H1 (cell line): ENCODE measurements around the gene SMOC2. TPM values are rescaled to one million over a fixed set of nuclear protein-coding genes. Genes with fewer than 3 reads are reported as not detected.

Source experiments
- CTCF ChIA-PET: fragments of 300-600 bp; sonication (Branson Sonifier 250); formaldehyde crosslinking; loops from one replicate; lab custom pipeline; 2021; ENCODE audit not compliant: partially characterized antibody; lab: Charles Lee
- POLR2A ChIA-PET: fragments of 300-600 bp; sonication (Branson Sonifier 250); formaldehyde crosslinking; loops from one replicate; lab custom pipeline; 2021; ENCODE audit warnings: inconsistent platforms; ENCODE audit not compliant: partially characterized antibody; lab: Charles Lee
- DNase-seq, 2 experiments: peaks; one replicate each; pipeline versions ENCODE4 v3.0.0 to v3.0.0-alpha.2; 2010 to 2022; ENCODE audit warnings: low spot score in 2 of 2, low read depth in 1 of 2, mixed read lengths in 1 of 2
- FAIRE-seq: peaks from 2 replicates; lab custom pipeline; 2011; peaks lifted over from hg19 to GRCh38; lab: Jason Lieb, UNC
- H2AFZ ChIP-seq: 2 replicates; pipeline ENCODE4 v1.8.1; 2012; ENCODE audit warnings: low read length, inconsistent platforms
- H2AK5ac ChIP-seq: 2 replicates; pipeline ENCODE4 v1.6.1; 2013; ENCODE audit warnings: low read depth, low read length
- H2BK120ac ChIP-seq: replicated peaks from 2 replicates; pipeline ENCODE3; 2013; ENCODE audit warnings: low read depth, low read length, inconsistent platforms
- H2BK12ac ChIP-seq: 2 replicates; pipeline ENCODE4 v1.6.1; 2013; ENCODE audit warnings: low read depth, low read length
- H2BK15ac ChIP-seq: 2 replicates; pipeline ENCODE4 v1.6.1; 2013; ENCODE audit warnings: low read length
- H2BK20ac ChIP-seq: 2 replicates; pipeline ENCODE4 v1.6.1; 2013; ENCODE audit warnings: low read length
- H2BK5ac ChIP-seq: 2 replicates; pipeline ENCODE4 v1.6.1; 2013; ENCODE audit warnings: low read depth, low read length
- H3K14ac ChIP-seq: 2 replicates; pipeline ENCODE4 v1.6.1; 2013; ENCODE audit warnings: inconsistent platforms; ENCODE audit not compliant: insufficient read length
- H3K18ac ChIP-seq: 2 replicates; pipeline ENCODE4 v1.6.1; 2013; ENCODE audit warnings: low read length; ENCODE audit errors: extremely low read depth
- H3K23ac ChIP-seq: 2 replicates; pipeline ENCODE4 v1.6.1; 2013; ENCODE audit warnings: inconsistent platforms; ENCODE audit not compliant: insufficient read length
- H3K23me2 ChIP-seq: 2 replicates; pipeline ENCODE4 v1.6.1; 2013; ENCODE audit warnings: low read depth, low read length
- H3K27ac ChIP-seq: 2 replicates; pipeline ENCODE4 v1.6.1; 2011; ENCODE audit warnings: low read depth, low read length, inconsistent platforms
- H3K27me3 ChIP-seq, 4 experiments: replicated peaks in 1 of 4; 1 replicate in 1 of 4; 2 replicates in 3 of 4; pipeline versions ENCODE4 v1.6.1 to v1.8.1; 2011 to 2013; ENCODE audit warnings: low read length in 3 of 4, mild to moderate bottlenecking in 3 of 4, inconsistent platforms in 2 of 4, mixed read lengths in 2 of 4, moderate library complexity in 1 of 4; ENCODE audit not compliant: control insufficient read depth in 3 of 4, insufficient read depth in 3 of 4; ENCODE audit errors: extremely low read depth in 1 of 4
- H3K36me3 ChIP-seq, 4 experiments: 2 replicates each; pipeline versions ENCODE4 v1.6.1 to v1.8.1; 2011 to 2013; ENCODE audit warnings: mild to moderate bottlenecking in 4 of 4, low read length in 3 of 4, moderate library complexity in 2 of 4, control low read depth in 1 of 4, inconsistent platforms in 1 of 4; ENCODE audit not compliant: insufficient read depth in 4 of 4, control insufficient read depth in 2 of 4
- H3K4ac ChIP-seq: replicated peaks from 2 replicates; pipeline ENCODE3; 2013; ENCODE audit warnings: low read length, low read depth, mixed read lengths, inconsistent platforms; ENCODE audit not compliant: insufficient read length
- H3K4me1 ChIP-seq, 4 experiments: replicated peaks in 1 of 4; 1 replicate in 1 of 4; 2 replicates in 3 of 4; pipeline versions ENCODE4 v1.6.1 to v1.8.1; 2011 to 2013; ENCODE audit warnings: low read length in 3 of 4, inconsistent platforms in 2 of 4, mixed read lengths in 1 of 4; ENCODE audit not compliant: insufficient read depth in 4 of 4, control insufficient read depth in 3 of 4
- H3K4me2 ChIP-seq, 2 experiments: 2 replicates each; pipeline versions ENCODE4 v1.6.1 to v1.8.1; 2011 to 2013; ENCODE audit warnings: low read depth in 2 of 2, low read length in 2 of 2, control low read depth in 1 of 2, inconsistent platforms in 1 of 2, mild to moderate bottlenecking in 1 of 2; ENCODE audit not compliant: insufficient read depth in 1 of 2
- H3K4me3 ChIP-seq, 4 experiments: fragments of 200-600, 300-600 bp in 1 of 4; sonication (generic), shearing (Covaris generic), sonication (Bioruptor Twin) in 1 of 4; 2 replicates each; pipeline versions ENCODE4 v1.5.1 to v1.8.1; 2011 to 2016; ENCODE audit warnings: low read length in 4 of 4, low read depth in 3 of 4, control low read depth in 2 of 4, inconsistent platforms in 2 of 4, mild to moderate bottlenecking in 2 of 4, mixed read lengths in 1 of 4, moderate library complexity in 1 of 4; ENCODE audit not compliant: insufficient read depth in 2 of 4; ENCODE audit errors: extremely low read depth in 1 of 4
- H3K56ac ChIP-seq: replicated peaks from 2 replicates; pipeline ENCODE3; 2013; ENCODE audit warnings: low read depth, mild to moderate bottlenecking, mixed read lengths, low read length, inconsistent platforms; ENCODE audit not compliant: insufficient read length
- H3K79me1 ChIP-seq: 2 replicates; pipeline ENCODE4 v1.6.1; 2013; ENCODE audit warnings: low read depth, low read length, control low read depth
- H3K79me2 ChIP-seq, 2 experiments: 2 replicates each; pipeline versions ENCODE4 v1.6.1 to v1.8.1; 2012 to 2013; ENCODE audit warnings: low read length in 2 of 2, mild to moderate bottlenecking in 2 of 2, inconsistent platforms in 1 of 2; ENCODE audit not compliant: insufficient read depth in 2 of 2, control insufficient read depth in 1 of 2
- H3K9ac ChIP-seq, 4 experiments: replicated peaks in 1 of 4; 1 replicate in 1 of 4; 2 replicates in 3 of 4; pipeline versions ENCODE4 v1.6.1 to v1.8.1; 2011 to 2013; ENCODE audit warnings: low read depth in 3 of 4, low read length in 3 of 4, control low read depth in 2 of 4, mild to moderate bottlenecking in 2 of 4, moderate library complexity in 2 of 4, inconsistent platforms in 1 of 4; ENCODE audit errors: extremely low read depth in 1 of 4
- H3K9me3 ChIP-seq, 2 experiments: 2 replicates each; pipeline versions ENCODE4 v1.6.1 to v1.8.1; 2012 to 2013; ENCODE audit warnings: mild to moderate bottlenecking in 2 of 2, moderate library complexity in 2 of 2, control low read depth in 1 of 2, inconsistent platforms in 1 of 2, low read depth in 1 of 2, low read length in 1 of 2, mixed read lengths in 1 of 2; ENCODE audit not compliant: insufficient read depth in 2 of 2
- H4K20me1 ChIP-seq, 2 experiments: replicated peaks in 1 of 2; 2 replicates each; pipeline versions ENCODE3 to v1.8.1; 2011 to 2013; ENCODE audit warnings: inconsistent platforms in 2 of 2, low read length in 2 of 2, mild to moderate bottlenecking in 1 of 2; ENCODE audit not compliant: insufficient read depth in 2 of 2, control insufficient read depth in 1 of 2
- H4K5ac ChIP-seq: 2 replicates; pipeline ENCODE4 v1.6.1; 2013; ENCODE audit warnings: low read length, low read depth, mixed read lengths, inconsistent platforms; ENCODE audit not compliant: insufficient read length
- H4K8ac ChIP-seq: 2 replicates; pipeline ENCODE4 v1.8.0; 2013; ENCODE audit warnings: mild to moderate bottlenecking, moderate library complexity, low read length, inconsistent platforms; ENCODE audit not compliant: insufficient read depth; ENCODE audit errors: extremely low read depth
- H4K91ac ChIP-seq: replicated peaks from 2 replicates; pipeline ENCODE3; 2013; ENCODE audit warnings: low read length, mixed read lengths, inconsistent platforms; ENCODE audit not compliant: insufficient read length
- CBX8 ChIP-seq: fragments of 300-800, 300-1000 bp; sonication (generic); IDR thresholded peaks from 2 replicates; pipeline ENCODE4 v1.7.1; 2016; ENCODE audit warnings: low read depth, low read length, borderline replicate concordance
- CHD2 ChIP-seq: IDR thresholded peaks from 2 replicates; pipeline ENCODE4 v1.6.1; 2012; ENCODE audit warnings: low read length, improper control_type of control experiment
- CREB1 ChIP-seq: IDR thresholded peaks from 2 replicates; pipeline ENCODE4 v1.6.1; 2012; ENCODE audit warnings: inconsistent platforms
- CTBP2 ChIP-seq: IDR thresholded peaks from 2 replicates; pipeline ENCODE4 v1.7.0; 2011; ENCODE audit warnings: borderline replicate concordance, mild to moderate bottlenecking, moderate library complexity, mixed read lengths, low read length; ENCODE audit not compliant: insufficient read depth, insufficient read length
- EGR1 ChIP-seq: IDR thresholded peaks from 2 replicates; pipeline ENCODE4 v1.6.1; 2011; ENCODE audit warnings: low read depth, low read length, borderline replicate concordance
- EZH2 ChIP-seq: fragments of 200-600 bp; sonication (generic); IDR thresholded peaks from 2 replicates; pipeline ENCODE4 v1.7.1; 2012; ENCODE audit warnings: low read depth, mild to moderate bottlenecking, moderate library complexity, low read length, inconsistent platforms; ENCODE audit not compliant: severe bottlenecking
- FOSL1 ChIP-seq: IDR thresholded peaks from 2 replicates; pipeline ENCODE4 v1.6.1; 2011; ENCODE audit warnings: mild to moderate bottlenecking, low read depth, low read length, moderate library complexity; ENCODE audit not compliant: insufficient read depth
- HDAC2 ChIP-seq, 2 experiments: fragments of 300-600 bp in 1 of 2; sonication (generic) in 1 of 2; IDR thresholded peaks; 2 replicates each; pipeline ENCODE4 v1.6.1; 2011 to 2012; ENCODE audit warnings: low read depth in 2 of 2, low read length in 2 of 2, mild to moderate bottlenecking in 2 of 2, moderate library complexity in 2 of 2, borderline replicate concordance in 1 of 2, inconsistent platforms in 1 of 2
- KDM5A ChIP-seq: fragments of 200-600 bp; IDR thresholded peaks from 2 replicates; pipeline ENCODE4 v1.7.1; 2012; ENCODE audit warnings: mild to moderate bottlenecking, low read length, inconsistent platforms, mixed read lengths
- MAFK ChIP-seq: IDR thresholded peaks from 2 replicates; pipeline ENCODE4 v1.6.1; 2012; ENCODE audit warnings: low read depth, mild to moderate bottlenecking, improper control_type of control experiment, low read length
- SAP30 ChIP-seq: fragments of 300-600 bp; sonication (generic); IDR thresholded peaks from 2 replicates; pipeline ENCODE4 v1.7.1; 2012; ENCODE audit warnings: low read length, moderate library complexity, mild to moderate bottlenecking, inconsistent platforms; ENCODE audit not compliant: insufficient read depth, insufficient replicate concordance
- SRF ChIP-seq: IDR thresholded peaks from 2 replicates; pipeline ENCODE4 v1.6.1; 2011; ENCODE audit warnings: mild to moderate bottlenecking, low read depth, low read length, moderate library complexity
- SUZ12 ChIP-seq: fragments of 200-600 bp; sonication (generic); IDR thresholded peaks from 2 replicates; pipeline ENCODE4 v1.6.1; 2012; ENCODE audit warnings: mild to moderate bottlenecking, inconsistent platforms, low read length, moderate library complexity, mixed read lengths
- TBP ChIP-seq: IDR thresholded peaks from 2 replicates; pipeline ENCODE4 v1.6.1; 2011; ENCODE audit warnings: low read depth, low read length, improper control_type of control experiment
- WGBS, 2 experiments: shearing (Covaris generic) in 1 of 2; methylation state at CpG; one replicate each; pipeline versions ENCODE4 v1.1.6 to v1.1.7; 2013 to 2015; ENCODE audit warnings: low lambda C conversion rate in 2 of 2, mixed read lengths in 2 of 2, inconsistent platforms in 1 of 2, low coverage in 1 of 2, missing lambda C conversion rate in 1 of 2; ENCODE audit not compliant: insufficient replicate concordance in 2 of 2, insufficient coverage in 1 of 2, insufficient read length in 1 of 2; ENCODE audit errors: extremely low coverage in 1 of 2, missing lambda C conversion rate in 1 of 2; 5-methylcytosine and 5-hydroxymethylcytosine counted together
- polyA plus RNA-seq, 7 experiments: library from polyadenylated mRNA; depleted of rRNA in 3 of 7; stranded (reverse) in 5 of 7; unstranded in 2 of 7; fragments of >200 nt in 5 of 7; fragments of 200-250 nt in 2 of 7; gene quantifications; 1 replicate in 5 of 7; 2 replicates in 1 of 7; 4 replicates in 1 of 7; pipeline versions ENCODE4 v1.2.1 to v1.2.3, GENCODE V29; 2011 to 2013; ENCODE audit warnings: missing spikeins in 2 of 7, mixed read lengths in 2 of 7
- total RNA-seq: library from RNA; stranded (reverse); fragmentation: NEBNext Ultra II Directional; extraction: Animal tissue kit (Norgen Biotek cat#: 25700); gene quantifications from 2 replicates; pipeline ENCODE4 v1.2.1, GENCODE V29; 2021

Gene SMOC2
- total and polyA plus RNA-seq, 2 of the 8 experiments (the other 6 are each of a cell fraction or from before 2014, with no cell fraction given), result 7.7 to 8.5 TPM

- Histone ChIP-seq H2BK15ac (no peak overlapping the region), H3K18ac (no peak overlapping the region), H3K27ac (no peak overlapping the region), H3K14ac (no peak overlapping the region), H3K79me1 (no peaks in the 10 kb centered on the region), H3K27me3 (no peaks in the 10 kb centered on the region), H3K23me2 (no peaks in the 10 kb centered on the region), H3K4me2 (no peak overlapping the region), H2AK5ac (no peak overlapping the region), H2BK120ac (no peak overlapping the region), H3K56ac (no peak overlapping the region), H4K5ac (no peak overlapping the region), H4K20me1 (no peaks in the 10 kb centered on the region), H3K4ac (no peak overlapping the region), H4K91ac (no peak overlapping the region), H3K79me2 (no peaks in the 10 kb centered on the region), H3K9me3 (peaks cover 7 to 23% of the 10 kb centered on the region in 2 experiments; a peak in 2 of 4 replicates), H3K36me3 (no peaks in the 10 kb centered on the region), H3K4me3 (no peak overlapping the region), H2AFZ (no peak overlapping the region), H2BK20ac (no peak overlapping the region), H3K4me1 (peaks cover 4 to 7% (median 5%) of the 10 kb centered on the region in 4 experiments), H3K23ac (no peak overlapping the region), H4K8ac (no peak overlapping the region), H2BK12ac (no peak overlapping the region), H2BK5ac (no peak overlapping the region), H3K9ac (no peak overlapping the region)
- DNase-seq (no peak), FAIRE-seq (no peak)
- 82% methylated on average over 9 of the region's 9 CpGs; no CpG with 5 or more reads in 1 of the 2 experiments for WGBS, 2 experiments
- CTCF ChIA-PET, result no interaction called here
- POLR2A ChIA-PET, result no interaction called here
- no peak for TF ChIP-seq FOSL1
- TF ChIP-seq CREB1, result no peak
- TF ChIP-seq CTBP2, result no peak
- TF ChIP-seq MAFK, result no peak
- TF ChIP-seq TBP, result no peak
- no peak for TF ChIP-seq HDAC2 (IDR thresholded peaks at IDR 0.05; ENCODE audit: borderline replicate concordance in 1 of 2, low read depth in 2 of 2, low read length in 2 of 2)
- no peak for TF ChIP-seq SAP30
- TF ChIP-seq CHD2, result no peak
- TF ChIP-seq KDM5A, result no peak
- no peak for TF ChIP-seq EZH2
- no peak for TF ChIP-seq CBX8
- TF ChIP-seq EGR1, result no peak
- no peak for TF ChIP-seq SUZ12
- no peak for TF ChIP-seq SRF
Observed at GRCh38 chr6:168609914-168610490, 169.0 kb downstream of the SMOC2 start.
